MCF 10A (cell line): ENCODE data around the gene SNTG2. TPM values are rescaled to one million over a fixed set of nuclear protein-coding genes. Genes with fewer than 3 reads are reported as not detected.
"Not testable (repeated sequence)": the region's sequence is repeated elsewhere in the genome, so short reads cannot be mapped to it uniquely, and the experiment has no call there.

Experiments
- BruUV-seq: library from RNA; stranded (reverse); fragments of 400-500 nt; replicated peaks from 2 replicates; lab custom pipeline; 2021; lab: Mats Ljungman, UMichigan
- CTCF ChIA-PET: fragments of 300-600 bp; sonication (Branson Sonifier 250); formaldehyde crosslinking; extraction: SDS; loops from one replicate; lab custom pipeline; 2021; ENCODE audit warnings: antibody characterized with exemption, inconsistent platforms; lab: Yijun Ruan, JAX
- POLR2A ChIA-PET: fragments of 300-600, 350-650 bp; sonication (Branson Sonifier 250); formaldehyde crosslinking; extraction: SDS; loops from one replicate; lab custom pipeline; 2020; ENCODE audit warnings: antibody characterized with exemption, inconsistent platforms; lab: Yijun Ruan, JAX
- DNase-seq: peaks from one replicate; pipeline ENCODE4 v3.0.0-alpha.2; 2018; ENCODE audit not compliant: unreplicated experiment
- H3K27ac Mint-ChIP-seq: one replicate; pipeline ENCODE4 v1.8.0; 2022; ENCODE audit warnings: mild to moderate bottlenecking, low read depth, mixed read lengths; ENCODE audit not compliant: unreplicated experiment
- H3K27me3 Mint-ChIP-seq: one replicate; pipeline ENCODE4 v1.8.0; 2022; ENCODE audit warnings: mixed read lengths; ENCODE audit not compliant: insufficient read depth, unreplicated experiment
- H3K36me3 Mint-ChIP-seq: one replicate; pipeline ENCODE4 v1.8.0; 2022; ENCODE audit warnings: mild to moderate bottlenecking, moderate library complexity, mixed read lengths; ENCODE audit not compliant: insufficient read depth, unreplicated experiment
- H3K4me1 Mint-ChIP-seq: one replicate; pipeline ENCODE4 v1.8.0; 2022; ENCODE audit warnings: mixed read lengths; ENCODE audit not compliant: insufficient read depth, unreplicated experiment
- H3K4me3 Mint-ChIP-seq: one replicate; pipeline ENCODE4 v1.8.0; 2022; ENCODE audit warnings: mild to moderate bottlenecking, moderate library complexity, mixed read lengths; ENCODE audit not compliant: unreplicated experiment
- H3K9me3 Mint-ChIP-seq: one replicate; pipeline ENCODE4 v1.8.0; 2022; ENCODE audit warnings: mixed read lengths; ENCODE audit not compliant: unreplicated experiment
- CTCF ChIP-seq: fragments of 200-600 bp; IDR thresholded peaks from one replicate; pipeline ENCODE4 v1.8.0; 2022; ENCODE audit warnings: antibody characterized with exemption, mild to moderate bottlenecking; ENCODE audit not compliant: unreplicated experiment
- intact Hi-C: fragments of 100-400 bp; cut with micrococcal nuclease; formaldehyde crosslinking; loops from 2 replicates; pipeline ENCODE4 v1.14.1; 2022
- total RNA-seq: library from RNA; stranded (reverse); gene quantifications from 2 replicates; pipeline ENCODE4 v1.2.3, GENCODE V29; 2022

The SNTG2 gene
- total RNA-seq, 1 experiment from 2014 or later: not detected

DNA sequence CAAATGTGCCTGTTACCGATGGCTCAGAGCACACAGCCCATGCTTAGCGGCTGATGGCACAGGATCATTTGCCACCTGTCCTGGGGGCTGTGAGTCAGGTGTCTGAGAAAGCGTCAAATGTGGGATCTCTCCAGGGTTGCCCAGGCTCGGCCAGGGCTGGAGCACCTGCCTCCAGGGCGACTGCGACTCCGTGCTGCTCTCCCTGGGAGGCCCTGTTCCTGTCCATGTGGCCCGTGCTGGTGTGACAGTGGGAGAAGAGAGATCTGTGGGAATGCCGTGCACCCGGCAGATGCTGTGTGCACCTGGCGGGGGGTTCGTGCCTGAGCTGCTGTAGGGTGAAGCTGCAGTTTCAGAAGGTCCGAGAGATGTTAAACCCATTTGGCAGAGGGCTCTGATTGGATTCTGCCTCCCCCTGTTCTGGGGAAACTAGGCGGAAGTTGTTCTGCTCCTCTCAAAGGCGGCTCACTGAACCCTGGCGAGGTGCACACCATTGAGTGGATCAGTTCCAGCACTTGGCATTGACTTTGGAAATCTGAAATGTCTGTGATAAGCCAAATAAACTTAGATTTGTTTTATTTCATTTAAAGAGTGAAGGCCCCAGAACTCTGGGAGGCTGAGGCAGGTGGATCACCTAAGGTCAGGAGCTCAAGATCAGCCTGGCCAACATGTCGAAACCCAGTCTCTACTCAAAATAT is 428.0 kb downstream of the SNTG2 start:
- no peak for DNase-seq

DNA sequence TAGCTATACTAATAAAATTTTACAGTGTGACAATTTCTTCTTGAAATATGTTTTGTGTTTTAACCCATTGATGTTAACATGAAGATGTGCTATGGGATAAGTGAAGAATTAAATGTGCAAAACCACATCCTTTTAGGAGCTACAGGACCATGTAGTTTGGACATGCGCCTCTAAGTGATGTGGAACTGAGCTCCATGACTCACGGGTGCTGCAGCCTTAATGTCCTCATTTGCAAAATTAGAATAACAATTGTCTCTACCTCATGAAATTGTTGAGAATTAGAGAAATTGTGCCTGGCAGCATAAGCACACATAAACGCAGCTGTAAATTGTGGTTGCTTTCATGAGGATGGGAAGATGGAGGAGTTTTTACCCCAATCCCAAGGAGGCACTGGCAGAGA is 431.0 kb downstream of the SNTG2 start:
- intact Hi-C loops: no loop called here
- POLR2A ChIA-PET: no interaction called here
- Mint-ChIP-seq H3K4me1 (no peaks in the 10 kb centered on the region), H3K36me3 (no peaks in the 10 kb centered on the region), H3K27me3 (peaks cover 26% of the 10 kb centered on the region), H3K4me3 (no peak overlapping the region), H3K27ac (no peak overlapping the region), H3K9me3 (no peaks in the 10 kb centered on the region)
- no TSS peak for BruUV-seq
- no peak for DNase-seq
- TF ChIP-seq CTCF: no peak
- CTCF ChIA-PET: no interaction called here

More for the DNA sequence above, 428.0 kb downstream of the SNTG2 start:
- H3K9me3 Mint-ChIP-seq: no peaks in the 10 kb centered on the region
- intact Hi-C loops: no loop called here
- no TSS peak for BruUV-seq
- H3K4me1 Mint-ChIP-seq: no peaks in the 10 kb centered on the region
- peaks cover 10% of the 10 kb centered on the region for H3K27me3 Mint-ChIP-seq
- H3K27ac Mint-ChIP-seq: no peak overlapping the region
- no peak overlapping the region for H3K4me3 Mint-ChIP-seq
- no peak for TF ChIP-seq CTCF
- POLR2A ChIA-PET: no interaction called here
- CTCF ChIA-PET: interaction anchor here (1.3 kb wide), 1 partner anchor 168 kb away, joined by 4 read pairs; no protein-coding TSS in a partner anchor
- H3K36me3 Mint-ChIP-seq: no peaks in the 10 kb centered on the region

DNA sequence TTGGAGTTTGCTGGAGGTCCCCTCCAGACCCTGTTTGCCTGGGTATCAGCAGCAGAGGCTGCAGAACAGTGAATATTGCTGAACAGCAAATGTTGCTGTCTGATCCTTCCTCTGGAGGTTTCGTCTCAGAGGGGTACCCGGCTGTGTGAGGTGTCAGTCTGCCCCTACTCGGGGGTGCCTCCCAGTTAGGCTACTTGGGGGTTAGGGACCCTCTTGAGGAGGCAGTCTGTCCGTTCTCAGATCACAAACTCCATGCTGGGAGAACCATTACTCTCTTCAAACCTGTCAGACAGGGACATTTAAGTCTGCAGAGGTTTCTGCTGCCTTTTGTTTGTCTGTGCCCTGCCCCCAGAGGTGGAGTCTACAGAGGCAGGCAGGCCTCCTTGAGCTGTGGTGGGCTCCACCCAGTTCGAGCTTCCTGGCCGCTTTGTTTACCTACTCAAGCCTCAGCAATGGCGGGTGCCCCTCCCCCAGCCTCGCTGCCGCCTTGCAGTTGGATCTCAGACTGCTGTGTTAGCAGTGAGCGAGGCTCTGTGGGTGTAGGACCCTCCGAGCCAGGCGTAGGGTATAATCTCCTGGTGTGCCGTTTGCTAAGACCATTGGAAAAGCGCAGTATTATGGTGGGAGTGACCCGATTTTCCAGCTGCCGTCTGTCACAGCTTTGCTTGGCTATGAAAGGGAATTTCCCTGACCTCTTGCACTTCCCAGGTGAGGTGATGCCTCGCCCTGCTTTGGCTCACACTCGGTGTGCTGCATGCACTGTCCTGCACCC is 437.5 kb downstream of the SNTG2 start:
- DNase-seq, POLR2A ChIA-PET, BruUV-seq, H3K4me3 Mint-ChIP-seq, H3K36me3 Mint-ChIP-seq, intact Hi-C loops, H3K9me3 Mint-ChIP-seq, CTCF ChIA-PET, H3K4me1 Mint-ChIP-seq, H3K27ac Mint-ChIP-seq: not testable (repeated sequence)
- peaks cover 28% of the 10 kb centered on the region for H3K27me3 Mint-ChIP-seq

GRCh38 chr2:1390118-1390517 is 439.5 kb downstream of the SNTG2 start:
- CTCF ChIA-PET, H3K9me3 Mint-ChIP-seq, H3K4me1 Mint-ChIP-seq, H3K36me3 Mint-ChIP-seq, H3K27ac Mint-ChIP-seq, BruUV-seq, DNase-seq, POLR2A ChIA-PET, H3K4me3 Mint-ChIP-seq, intact Hi-C loops: not testable (repeated sequence)
- H3K27me3 Mint-ChIP-seq: peaks cover 26% of the 10 kb centered on the region

DNA sequence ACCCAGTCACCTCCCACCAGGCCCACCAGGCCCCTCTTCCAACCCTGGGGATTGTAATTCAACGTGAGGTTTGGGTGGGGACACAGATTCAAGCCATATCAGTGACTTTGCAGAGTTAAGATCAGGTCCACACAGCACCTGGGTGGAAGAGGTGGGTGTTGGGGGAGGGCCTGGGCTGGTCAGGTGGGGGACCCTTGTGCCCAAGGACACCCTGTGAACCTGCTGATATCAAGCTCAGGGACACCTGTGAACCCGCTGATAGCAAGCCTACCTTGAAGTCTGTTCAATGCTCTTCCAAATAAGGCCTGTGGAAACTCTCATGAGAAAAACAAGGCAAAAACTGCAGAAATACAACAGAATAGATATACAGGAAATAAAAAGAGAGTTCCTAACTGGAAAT is 442.7 kb downstream of the SNTG2 start:
- BruUV-seq: no TSS peak
- intact Hi-C loops: no loop called here
- CTCF ChIA-PET: no interaction called here
- no peak overlapping the region for H3K4me3 Mint-ChIP-seq
- no peaks in the 10 kb centered on the region for H3K4me1 Mint-ChIP-seq
- no peak for TF ChIP-seq CTCF
- no peaks in the 10 kb centered on the region for H3K9me3 Mint-ChIP-seq
- H3K27ac Mint-ChIP-seq: no peak overlapping the region
- POLR2A ChIA-PET: no interaction called here
- H3K36me3 Mint-ChIP-seq: no peaks in the 10 kb centered on the region
- no peak for DNase-seq
- H3K27me3 Mint-ChIP-seq: peaks cover 9% of the 10 kb centered on the region
